GM12892 (cell line): ENCODE data around the gene TMEM150A.
"Not testable (repeated sequence)": the region's sequence is repeated elsewhere in the genome, so short reads cannot be mapped to it uniquely, and the experiment has no call there.

ENCODE experiments used
- DNase-seq: peaks from one replicate; pipeline ENCODE4 v3.0.0; 2011; ENCODE audit not compliant: insufficient read length
- FAIRE-seq: peaks from 2 replicates; lab custom pipeline; 2011; peaks lifted over from hg19 to GRCh38; lab: Jason Lieb, UNC
- POLR2A ChIP-seq: IDR thresholded peaks from 2 replicates; pipeline ENCODE4 v1.6.1; 2011; ENCODE audit warnings: low read depth, low read length, control low read depth
- POLR2AphosphoS5 ChIP-seq: IDR thresholded peaks from 2 replicates; pipeline ENCODE4 v1.6.1; 2011; ENCODE audit warnings: low read depth, low read length, control low read depth
- TAF1 ChIP-seq: IDR thresholded peaks from 2 replicates; pipeline ENCODE4 v1.6.1; 2011; ENCODE audit warnings: low read depth, mild to moderate bottlenecking, control low read depth, low read length, borderline replicate concordance

Gene TMEM150A

DNA sequence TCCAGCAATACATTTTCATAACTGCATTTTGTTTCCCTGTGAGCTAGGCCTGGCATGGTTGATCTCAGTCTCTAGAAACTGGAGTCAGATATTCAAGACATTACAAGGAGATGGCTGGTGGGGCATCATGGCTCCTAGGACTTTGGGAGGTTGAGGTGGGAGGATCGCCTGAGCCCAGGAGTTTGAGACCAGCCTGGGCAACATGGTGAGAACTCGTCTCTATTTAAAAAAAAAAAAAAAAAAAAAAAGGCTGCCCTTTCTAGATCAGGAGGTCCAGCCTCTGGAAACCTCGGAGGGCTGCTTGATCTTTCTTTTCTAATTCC, 25.5 kb downstream of the TMEM150A start:
- TF ChIP-seq TAF1 (no peak), POLR2A (no peak), POLR2AphosphoS5 (no peak)
- FAIRE-seq (no peak), DNase-seq (no peak)

DNA sequence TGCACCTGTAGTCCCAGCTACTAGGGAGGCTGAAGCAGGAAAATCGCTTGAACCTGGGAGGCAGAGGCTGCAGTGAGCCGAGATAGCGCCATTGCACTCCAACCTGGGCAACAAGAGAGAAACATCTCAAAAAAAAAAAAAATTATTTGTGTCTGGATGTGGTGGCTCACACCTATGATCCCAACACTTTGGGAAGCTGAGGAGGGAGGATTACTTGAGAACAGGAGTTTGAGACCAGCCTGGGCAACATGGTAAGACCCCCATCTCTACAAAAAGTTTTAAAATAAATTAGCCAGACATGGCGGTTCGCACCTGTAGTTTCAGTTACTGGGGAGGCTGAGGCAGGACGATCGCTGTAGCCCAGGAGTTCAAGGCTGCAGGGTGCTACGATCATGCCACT, 26.8 kb downstream of the TMEM150A start:
- TF ChIP-seq POLR2A, result no peak
- TF ChIP-seq POLR2AphosphoS5, result no peak
- TF ChIP-seq TAF1, result no peak
- DNase-seq, result no peak
- FAIRE-seq, result no peak

DNA sequence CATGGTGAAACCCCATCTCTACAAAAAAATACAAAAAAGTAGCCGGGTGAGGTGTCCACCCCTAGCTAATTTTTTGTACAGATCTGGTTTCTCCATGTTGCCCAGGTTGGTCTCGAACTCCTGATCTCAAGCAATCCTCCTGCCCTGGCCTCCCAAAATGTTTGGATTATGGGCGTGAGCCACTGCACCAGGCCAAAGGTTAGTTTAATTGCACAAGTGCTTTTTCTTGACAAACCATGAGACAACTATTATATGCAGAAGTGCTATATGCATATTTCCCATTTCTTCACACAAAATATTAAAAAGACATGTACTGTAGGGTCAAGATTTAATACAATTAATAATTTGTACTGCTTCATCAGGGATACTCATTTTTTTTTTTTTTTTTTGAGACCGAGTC, 36.2 kb downstream of the TMEM150A start:
- DNase-seq (no peak), FAIRE-seq (no peak)
- no peak for TF ChIP-seq TAF1
- TF ChIP-seq POLR2AphosphoS5, result no peak
- no peak for TF ChIP-seq POLR2A

DNA sequence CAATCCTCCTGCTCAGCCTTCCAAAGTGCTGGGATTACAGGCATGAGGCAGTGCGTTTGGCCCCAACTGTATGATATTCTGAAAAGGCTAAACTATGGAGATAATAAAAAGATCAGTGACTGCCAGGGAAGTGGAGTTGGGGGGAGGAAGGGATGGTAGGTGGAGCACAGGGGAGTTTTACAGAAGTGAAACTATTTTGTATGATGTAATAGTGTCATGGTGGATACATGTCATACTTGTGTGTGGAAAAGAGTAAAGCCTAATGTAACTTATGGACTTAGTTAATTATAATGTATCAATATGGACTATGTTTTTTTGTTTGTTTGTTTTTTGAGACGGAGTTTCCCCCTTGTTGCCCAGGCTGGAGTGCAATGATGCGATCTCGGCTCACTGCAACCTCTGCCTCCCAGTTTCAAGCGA, 38.3 kb downstream of the TMEM150A start:
- TF ChIP-seq TAF1 (no peak), POLR2AphosphoS5 (no peak), POLR2A (no peak)
- DNase-seq (no peak), FAIRE-seq (no peak)

DNA sequence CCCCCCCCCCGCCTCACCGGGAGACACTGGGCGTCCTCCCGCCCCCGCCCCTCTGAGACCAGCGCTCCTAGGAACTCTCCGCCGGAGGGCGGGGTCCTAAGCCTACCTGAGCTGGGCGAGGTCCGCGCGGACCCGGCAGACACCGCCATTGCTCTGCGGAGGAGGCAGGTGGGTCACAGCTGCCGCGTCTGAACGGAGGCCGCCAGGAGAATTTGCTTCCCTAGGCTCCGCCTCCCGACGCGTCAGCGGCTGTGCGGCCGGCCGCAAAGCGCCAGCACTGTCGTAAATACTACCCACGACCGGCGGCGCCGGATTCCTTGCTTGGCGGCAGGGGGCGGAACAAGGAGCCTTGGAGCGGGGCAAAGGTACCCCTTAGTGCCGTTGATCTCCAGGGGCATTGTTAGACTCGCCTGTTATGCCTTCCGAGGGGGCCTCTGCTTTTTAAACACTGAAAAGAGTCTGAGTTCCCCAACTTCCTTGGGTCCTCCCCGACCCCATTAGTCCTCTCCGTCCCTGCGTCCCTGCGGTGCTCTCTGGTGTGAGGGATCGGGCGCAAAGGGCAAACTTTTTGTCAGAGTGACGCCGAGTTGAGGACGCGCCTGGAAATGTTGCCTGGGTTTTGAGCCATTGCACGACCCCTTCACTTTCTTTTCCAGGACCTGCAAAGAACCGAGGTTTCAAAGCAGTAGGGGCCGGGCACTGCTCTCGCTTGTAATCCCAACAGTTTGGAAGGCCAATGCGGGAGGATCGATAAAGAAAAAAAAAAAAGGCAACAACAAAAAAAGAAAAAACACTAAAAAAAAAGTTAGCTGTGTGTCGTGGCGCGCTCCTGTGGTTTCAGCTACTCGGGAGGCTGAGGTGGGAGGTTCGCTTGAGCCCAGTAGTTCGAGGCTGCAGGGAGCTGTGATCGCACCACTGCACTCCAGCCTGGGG, 41.0 kb downstream of the TMEM150A start, which contains the start of gene GGCX:
GGCX (minus strand) TSS at position 214 of the 933 bp plus-strand sequence; CDS start at position 149, 65 bp downstream.
- TF ChIP-seq POLR2AphosphoS5 (peak; percentile 89), POLR2A (peak; percentile 96), TAF1 (peak; percentile 89)
- peak; percentile 96 for FAIRE-seq
- DNase-seq, result peak; percentile 91

DNA sequence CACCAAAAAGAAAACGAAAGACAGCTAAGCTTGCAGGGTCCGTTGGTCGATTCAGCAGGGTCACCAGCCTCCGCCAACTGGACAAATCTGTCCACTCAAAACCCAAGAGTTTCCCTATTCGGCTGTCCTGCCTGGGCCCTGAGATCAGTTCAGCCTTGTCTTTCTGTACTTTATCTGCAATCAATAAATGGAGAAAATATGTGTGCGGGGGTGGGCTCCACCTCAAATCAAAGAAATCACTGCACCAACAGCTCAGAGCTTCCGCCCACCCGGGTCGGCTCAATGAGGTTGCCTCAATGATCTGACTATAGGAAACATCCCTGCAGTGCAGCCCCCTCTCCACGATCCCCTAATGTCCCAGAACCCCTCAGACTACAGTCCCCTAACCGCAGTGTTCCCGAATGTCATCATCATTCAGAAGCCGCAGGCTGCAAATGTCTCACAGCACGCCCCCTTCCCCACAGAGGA, 41.7 kb downstream of the TMEM150A start:
- DNase-seq (no peak), FAIRE-seq (no peak)
- TF ChIP-seq POLR2A (no peak), POLR2AphosphoS5 (no peak), TAF1 (no peak)

DNA sequence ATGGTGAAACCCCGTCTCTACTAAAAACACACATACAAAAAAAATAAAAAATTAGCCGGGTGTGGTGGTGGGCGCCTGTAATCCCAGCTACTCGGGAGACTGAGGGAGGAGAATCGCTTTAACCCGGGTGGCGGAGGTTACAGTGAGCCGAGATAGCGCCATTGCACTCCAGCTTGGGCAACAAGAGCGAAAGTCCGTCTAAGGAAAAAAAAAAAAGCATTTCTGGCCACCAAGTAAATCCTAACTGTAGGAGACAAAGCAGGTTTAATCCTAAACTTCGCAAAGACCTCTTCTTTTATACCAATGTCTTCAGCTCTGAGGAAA, 42.1 kb downstream of the TMEM150A start:
- not testable (repeated sequence) for DNase-seq, FAIRE-seq

DNA sequence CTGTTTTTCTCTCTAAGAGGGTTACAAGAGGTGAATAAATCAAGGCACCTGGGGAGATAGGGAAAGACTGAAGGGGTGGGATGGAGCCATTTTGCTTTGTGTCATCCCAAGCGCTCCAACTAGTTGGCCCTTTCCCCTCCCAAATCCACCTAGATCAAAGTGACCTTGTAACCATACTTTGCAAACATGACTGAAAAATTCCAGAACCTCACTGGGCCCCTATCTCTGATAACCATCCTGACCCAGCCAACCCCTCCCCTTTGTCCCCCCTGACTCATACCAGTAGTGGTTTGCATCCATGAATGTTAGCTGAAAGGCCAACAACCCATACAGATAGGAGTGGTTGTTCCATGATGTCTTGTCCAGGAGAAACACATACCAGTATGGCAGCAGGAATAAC, 44.3 kb downstream of the TMEM150A start:
- TF ChIP-seq POLR2A, result no peak
- TF ChIP-seq TAF1, result no peak
- no peak for DNase-seq
- no peak for FAIRE-seq

DNA sequence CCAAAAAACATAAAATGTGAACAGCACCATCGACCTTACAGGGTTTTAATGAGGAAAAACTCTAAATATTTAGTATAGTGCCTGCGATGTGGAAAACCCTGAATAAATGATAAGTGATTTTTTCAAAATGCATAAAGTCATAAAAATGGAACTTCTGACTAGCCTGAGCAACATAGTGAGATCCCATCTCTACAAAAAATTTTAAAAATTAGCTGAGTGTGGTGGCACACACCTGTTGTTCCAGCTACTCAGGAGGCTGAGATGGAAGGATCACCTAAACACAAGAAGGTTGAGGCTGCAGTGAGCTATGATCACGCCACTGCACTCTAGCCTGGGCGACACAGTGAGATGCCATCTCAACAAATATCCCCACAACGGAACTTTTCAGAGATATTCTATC, 45.4 kb downstream of the TMEM150A start:
- TF ChIP-seq POLR2A, result no peak
- TF ChIP-seq TAF1, result no peak
- TF ChIP-seq POLR2AphosphoS5, result no peak
- no peak for FAIRE-seq
- no peak for DNase-seq

DNA sequence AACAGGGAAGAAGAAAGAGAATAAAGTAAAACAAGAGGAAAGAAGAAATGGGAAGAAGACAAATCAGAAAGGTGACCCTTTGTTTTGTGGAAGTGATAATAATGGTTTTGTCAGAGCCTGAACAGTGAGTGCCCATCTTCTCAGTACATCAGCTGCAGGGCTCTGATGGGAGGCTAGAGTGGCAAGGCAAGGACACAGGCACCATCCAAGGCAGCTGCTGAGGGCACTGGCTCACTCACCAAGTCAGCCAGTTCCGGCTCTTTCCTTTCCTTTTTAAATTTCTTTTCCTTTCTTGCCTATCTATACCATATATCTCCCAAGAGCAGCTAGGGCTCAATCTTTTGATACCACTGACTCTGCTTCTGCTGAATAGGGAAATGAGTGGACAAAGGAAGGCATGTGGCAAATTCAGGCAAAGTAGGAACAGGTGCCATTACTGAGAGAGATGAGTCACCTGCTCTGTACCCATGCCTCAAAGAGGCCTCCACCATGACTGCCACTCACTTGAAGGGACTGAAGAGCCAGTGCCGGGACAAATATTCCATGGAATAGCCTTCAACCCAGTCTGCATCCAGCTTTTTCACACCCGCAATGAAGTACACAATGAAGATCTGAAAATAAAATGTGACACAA, 47.4 kb downstream of the TMEM150A start:
- DNase-seq, result no peak
- no peak for FAIRE-seq
- TF ChIP-seq TAF1, result no peak
- no peak for TF ChIP-seq POLR2A
- TF ChIP-seq POLR2AphosphoS5, result no peak

DNA sequence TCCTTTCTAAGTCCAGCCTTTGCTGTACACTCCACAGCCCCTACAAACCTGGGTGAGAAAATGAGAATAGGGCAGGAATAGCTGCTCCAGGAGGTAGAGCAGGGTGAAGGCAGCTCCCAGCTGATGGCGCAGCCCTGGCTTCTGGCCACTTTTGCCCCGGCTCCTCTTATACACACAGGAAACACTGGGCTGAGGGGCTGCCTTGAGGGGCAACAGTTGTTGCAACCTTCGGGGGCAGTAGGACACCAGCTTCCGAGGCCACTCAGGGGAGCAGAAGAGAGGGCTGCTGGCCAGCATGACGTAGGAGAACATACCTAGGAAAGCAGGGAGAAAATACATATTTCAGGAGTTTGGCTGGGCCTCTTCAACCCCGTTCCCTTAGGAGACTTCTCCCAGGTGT, 49.3 kb downstream of the TMEM150A start:
- FAIRE-seq (no peak), DNase-seq (no peak)
- TF ChIP-seq TAF1 (no peak), POLR2AphosphoS5 (no peak), POLR2A (no peak)
